K562 (cell line): ENCODE results near the gene SCARB2. TPM values are rescaled to one million over a fixed set of nuclear protein-coding genes. Genes with fewer than 3 reads are reported as not detected.

Experiments used
- ATAC-seq: fragments of 200-7000 bp; cut with Tn5 transposase; 3 replicates; pipeline ENCODE4 v1.9.1; 2020; ENCODE audit warnings: moderate library complexity
- BruUV-seq: library from RNA; stranded (reverse); fragments of 400-500 nt; replicated peaks from 2 replicates; lab custom pipeline; 2021; lab: Mats Ljungman, UMichigan
- CTCF ChIA-PET: fragments of 300-600 bp; formaldehyde crosslinking; extraction: SDS; loops from one replicate; lab custom pipeline; 2021; ENCODE audit warnings: low intra/inter-chr PET ratio; lab: Yijun Ruan, JAX
- POLR2A ChIA-PET: fragments of 300-600, 350-650 bp; sonication (Branson Sonifier 250); formaldehyde crosslinking; extraction: SDS; loops from one replicate; lab custom pipeline; 2021; ENCODE audit warnings: antibody characterized with exemption, inconsistent platforms; lab: Yijun Ruan, JAX
- DNase-seq, 4 experiments: peaks; one replicate each; pipeline versions ENCODE4 v3.0.0 to v3.0.0-alpha.2; 2011 to 2018; ENCODE audit warnings: low spot score in 3 of 4, mixed read lengths in 3 of 4; ENCODE audit errors: extremely low read depth in 1 of 4
- FAIRE-seq: peaks from 2 replicates; lab custom pipeline; 2011; peaks lifted over from hg19 to GRCh38; lab: Jason Lieb, UNC
- H2AFZ ChIP-seq: 2 replicates; pipeline ENCODE4 v1.6.0; 2011; ENCODE audit warnings: low read depth, low read length, control low read depth, inconsistent platforms
- H3K27ac ChIP-seq: fragments of 200-600 bp; 3 replicates; pipeline ENCODE4 v1.8.0; 2011; ENCODE audit warnings: low read depth, mild to moderate bottlenecking, control low read depth, inconsistent platforms, low read length, moderate library complexity, mixed read lengths; ENCODE audit errors: extremely low read depth
- H3K27me3 ChIP-seq, 2 experiments: fragments of 300-600 bp in 1 of 2; 2 replicates in 1 of 2; 3 replicates in 1 of 2; pipeline versions ENCODE4 v1.6.0 to v1.8.0; 2011; ENCODE audit warnings: inconsistent platforms in 2 of 2, low read length in 2 of 2, mild to moderate bottlenecking in 1 of 2, mixed read lengths in 1 of 2, moderate library complexity in 1 of 2; ENCODE audit not compliant: control insufficient read depth in 2 of 2, insufficient read depth in 2 of 2
- H3K36me3 ChIP-seq: fragments of 300-600 bp; 3 replicates; pipeline ENCODE4 v1.8.0; 2011; ENCODE audit warnings: mild to moderate bottlenecking, low read length, inconsistent platforms; ENCODE audit not compliant: control insufficient read depth, insufficient read depth
- H3K4me1 ChIP-seq, 2 experiments: fragments of 200-600 bp in 1 of 2; replicated peaks in 1 of 2; 2 replicates in 1 of 2; 3 replicates in 1 of 2; pipeline versions ENCODE4 v1.5.1 to v1.8.0; 2011; ENCODE audit warnings: inconsistent platforms in 2 of 2, low read length in 2 of 2, mild to moderate bottlenecking in 1 of 2, mixed read lengths in 1 of 2, moderate library complexity in 1 of 2; ENCODE audit not compliant: control insufficient read depth in 2 of 2, insufficient read depth in 2 of 2
- H3K4me2 ChIP-seq: 2 replicates; pipeline ENCODE4 v1.6.1; 2011; ENCODE audit warnings: low read length, control low read depth, inconsistent platforms, mixed read lengths; ENCODE audit not compliant: insufficient read depth
- H3K4me3 ChIP-seq: fragments of 200-600 bp; sonication (generic), shearing (Covaris generic); 2 replicates; pipeline ENCODE4 v1.5.1; 2016; ENCODE audit warnings: control low read depth, inconsistent platforms
- H3K79me2 ChIP-seq: fragments of 200-600 bp; 3 replicates; pipeline ENCODE4 v1.8.0; 2011; ENCODE audit warnings: low read length, inconsistent platforms; ENCODE audit not compliant: control insufficient read depth, insufficient read depth
- H3K9ac ChIP-seq, 2 experiments: 2 replicates each; pipeline versions ENCODE4 v1.6.0 to v1.6.1; 2011; ENCODE audit warnings: low read depth in 2 of 2, low read length in 2 of 2, control low read depth in 1 of 2, inconsistent platforms in 1 of 2, mild to moderate bottlenecking in 1 of 2, mixed read lengths in 1 of 2; ENCODE audit not compliant: insufficient read depth in 1 of 2
- H3K9me1 ChIP-seq: one replicate; pipeline ENCODE4 v1.6.0; 2011; ENCODE audit warnings: inconsistent platforms, mild to moderate bottlenecking, low read length, moderate library complexity; ENCODE audit not compliant: control insufficient read depth, insufficient read depth
- H3K9me3 ChIP-seq: replicated peaks from 2 replicates; pipeline ENCODE4 v1.5.1; 2011; ENCODE audit warnings: low read depth, low read length, inconsistent platforms; ENCODE audit not compliant: control insufficient read depth, insufficient read depth
- H4K20me1 ChIP-seq: replicated peaks from 2 replicates; pipeline ENCODE4 v1.6.1; 2011; ENCODE audit warnings: low read length, inconsistent platforms, mixed read lengths; ENCODE audit not compliant: control insufficient read depth, insufficient read depth
- ETS2 ChIP-seq: IDR thresholded peaks from 2 replicates; pipeline ENCODE4 v1.6.1; 2016; ENCODE audit warnings: borderline replicate concordance, missing genetic modification characterization, mild to moderate bottlenecking, moderate library complexity, missing compliant biosample characterization; ENCODE audit not compliant: poor library complexity, severe bottlenecking
- KLF1 ChIP-seq: fragments of 450-650 bp; IDR thresholded peaks from 2 replicates; pipeline ENCODE4 v1.6.1; 2016; ENCODE audit warnings: missing genetic modification characterization, missing compliant biosample characterization
- MGA ChIP-seq: fragments of 450-650 bp; IDR thresholded peaks from 2 replicates; pipeline ENCODE4 v1.6.1; 2016; ENCODE audit warnings: mild to moderate bottlenecking, moderate library complexity
- PHB ChIP-seq: fragments of 250-450 bp; sonication (Bioruptor Pico); IDR thresholded peaks from 2 replicates; pipeline ENCODE4 v1.5.0; 2021
- POLR2H ChIP-seq: IDR thresholded peaks from 2 replicates; pipeline ENCODE4 v1.6.1; 2016; ENCODE audit warnings: missing genetic modification characterization, low read depth, mild to moderate bottlenecking, control low read depth, missing compliant biosample characterization, moderate library complexity
- RB1 ChIP-seq: fragments of 450-650 bp; IDR thresholded peaks from 2 replicates; pipeline ENCODE4 v1.6.1; 2017; ENCODE audit warnings: low read depth, mild to moderate bottlenecking
- WGBS: fragments of 100-300 bp; shearing (Covaris generic); methylation state at CpG from one replicate; pipeline ENCODE4 v1.1.6; 2016; ENCODE audit warnings: low coverage, mixed read lengths; ENCODE audit not compliant: insufficient coverage; ENCODE audit errors: missing lambda C conversion rate; 5-methylcytosine and 5-hydroxymethylcytosine counted together
- in situ Hi-C: fragments of 300-500 bp; cut with MboI; formaldehyde crosslinking; loops from 4 replicates; pipeline ENCODE4 v1.15.0; 2018; ENCODE audit warnings: inconsistent platforms, mixed read lengths
- intact Hi-C: fragments of 100-400 bp; cut with micrococcal nuclease; formaldehyde crosslinking; loops from 2 replicates; pipeline ENCODE4 v1.14.2; 2022
- polyA plus RNA-seq, 8 experiments: library from polyadenylated mRNA; depleted of rRNA in 4 of 8; stranded (reverse) in 5 of 8; unstranded in 3 of 8; fragments of >200 nt; fragmentation: Nextera tagmentation in 2 of 8; fragmentation: Illumina TruSeq in 1 of 8; extraction: Ambion mirVana in 2 of 8; extraction: Trizol in 1 of 8; gene quantifications; 2 replicates each; pipeline versions ENCODE4 v1.2.1 to v1.2.3, GENCODE V29; 2011 to 2014; ENCODE audit warnings: inconsistent platforms in 1 of 8, missing spikeins in 1 of 8
- total RNA-seq, 7 experiments: library from RNA; depleted of rRNA in 6 of 7; stranded (reverse); fragments of >200 nt in 6 of 7; fragmentation: Illumina TruSeq in 2 of 7; extraction: Trizol in 2 of 7; gene quantifications; 2 replicates each; pipeline versions ENCODE4 v1.2.1 to v1.2.3, GENCODE V29; 2011 to 2021; ENCODE audit warnings: low replicate concordance in 1 of 7

SCARB2 gene
- total and polyA plus RNA-seq, 9 of the 15 experiments (the other 6 are each of a cell fraction or from before 2014, with no cell fraction given), result 6.1 to 25.8 (median 17.8) TPM

GRCh38 chr4:76226418-76226817 is 12.8 kb upstream of the SCARB2 start:
- FAIRE-seq, result no peak
- Histone ChIP-seq H3K27ac (no peak overlapping the region), H3K36me3 (peaks cover 19% of the 10 kb centered on the region), H4K20me1 (no peaks in the 10 kb centered on the region), H2AFZ (no peak overlapping the region), H3K9me1 (no peaks in the 10 kb centered on the region), H3K27me3 (no peaks in the 10 kb centered on the region), H3K4me1 (no peaks in the 10 kb centered on the region), H3K4me2 (no peak overlapping the region), H3K79me2 (no peaks in the 10 kb centered on the region), H3K4me3 (no peak overlapping the region), H3K9ac (no peak overlapping the region), H3K9me3 (peaks cover 11% of the 10 kb centered on the region)
- in situ Hi-C loops, result no loop called here
- BruUV-seq, result no TSS peak
- DNase-seq, result no peak
- intact Hi-C loops, result no loop called here
- ChIA-PET POLR2A (no interaction called here), CTCF (no interaction called here)
- 0% methylated on average over 1 of the region's 1 CpG for WGBS
- TF ChIP-seq MGA (no peak), ETS2 (no peak), KLF1 (tag) (no peak), RB1 (no peak), POLR2H (tag) (no peak), PHB (CRISPR knock-in tag) (no peak)
- no peak for ATAC-seq
